SK-N-SH treated with all-trans-retinoic acid at 6 μM for 48 hours (cell line): ENCODE results near the gene CDX1.

Experiments
- CSDC2 ChIP-seq: fragments of 250-450 bp; sonication (Bioruptor Pico); IDR thresholded peaks from 2 replicates; pipeline ENCODE4 v1.5.0; 2020; ENCODE audit warnings: mild to moderate bottlenecking, moderate library complexity
- PATZ1 ChIP-seq: fragments of 250-450 bp; sonication (Bioruptor Pico); IDR thresholded peaks from 2 replicates; pipeline ENCODE4 v1.8.0; 2020; ENCODE audit warnings: mild to moderate bottlenecking, moderate library complexity, borderline replicate concordance
- TCF4 ChIP-seq: fragments of 250-450 bp; sonication (Bioruptor Pico); IDR thresholded peaks from 2 replicates; pipeline ENCODE4 v1.8.0; 2021; ENCODE audit warnings: mild to moderate bottlenecking, moderate library complexity, borderline replicate concordance
- ZFP3 ChIP-seq: fragments of 250-450 bp; sonication (Bioruptor Pico); IDR thresholded peaks from 2 replicates; pipeline ENCODE4 v1.5.0; 2020; ENCODE audit warnings: mild to moderate bottlenecking, moderate library complexity
- ZNF8 ChIP-seq: fragments of 450-650 bp; formaldehyde crosslinking; IDR thresholded peaks from 2 replicates; pipeline ENCODE4 v1.5.0; 2020; ENCODE audit warnings: mild to moderate bottlenecking, moderate library complexity

GRCh38 chr5:150189326-150189725, 22.7 kb downstream of the CDX1 start:
- TF ChIP-seq ZNF8 = no peak
- no peak for TF ChIP-seq TCF4
- no peak for TF ChIP-seq PATZ1 (CRISPR knock-in tag)
- TF ChIP-seq CSDC2 = no peak
- TF ChIP-seq ZFP3 (CRISPR knock-in tag) = no peak
